Measurements from ENCODE around the gene RNF11.

- TF ChIP-seq CTCF (conservative IDR thresholded peaks at IDR 0.05; ENCODE audit: low read depth, low read length): no peak
- TF ChIP-seq EZH2 (IDR thresholded peaks at IDR 0.05; ENCODE audit: borderline replicate concordance, low read depth, low read length, poor library complexity, severe bottlenecking): no peak
Measured at GRCh38 chr1:51308636-51309035, 72.6 kb downstream of the RNF11 start.
